ENCODE data around the gene SCLT1.

DNA sequence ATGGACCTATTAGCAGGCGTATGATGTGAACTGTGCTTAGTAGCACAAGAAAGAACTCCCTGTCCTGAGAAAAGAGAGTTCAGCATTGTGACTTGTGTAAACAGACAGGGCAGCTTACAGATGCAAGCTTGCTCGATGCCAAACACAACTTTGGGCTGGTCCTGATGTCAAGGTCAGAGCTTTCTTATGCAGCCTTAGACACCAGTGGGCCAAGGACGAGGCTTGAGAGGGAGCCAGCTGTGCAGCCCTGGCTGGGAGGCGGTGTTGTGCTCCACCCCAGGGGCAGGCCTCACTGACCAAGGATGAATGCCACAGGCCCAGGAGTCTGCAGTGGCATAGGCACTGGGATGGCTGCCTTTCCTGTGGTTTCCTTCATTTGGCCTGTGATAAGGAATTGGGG is 248.4 kb downstream of the SCLT1 start:
- TF ChIP-seq RAD21 (conservative IDR thresholded peaks at IDR 0.05) (no peak), EP300 (conservative IDR thresholded peaks at IDR 0.05; ENCODE audit: poor library complexity, severe bottlenecking) (no peak), POLR2AphosphoS5 (IDR thresholded peaks at IDR 0.05) (no peak)

Measured in neural cell (in vitro differentiated cells).